Memory B cell (primary cell): ENCODE results near the gene AP5B1.
"Not testable (repeated sequence)": the region's sequence is repeated elsewhere in the genome, so short reads cannot be mapped to it uniquely, and the experiment has no call there.

Source experiments
- ATAC-seq: fragments of 150-1000 bp; cut with Tn5 transposase; 2 replicates; pipeline ENCODE4 v1.10.0; 2021; ENCODE audit warnings: low read depth, mild to moderate bottlenecking, moderate library complexity
- DNase-seq, 2 donors: peaks; one replicate each; pipeline ENCODE4 v3.0.0; 2022; ENCODE audit warnings: low spot score in 2 of 2
- H3K27ac Mint-ChIP-seq: one replicate; pipeline ENCODE4 v1.8.0; 2022; ENCODE audit warnings: mild to moderate bottlenecking, moderate library complexity, mixed read lengths
- H3K27me3 Mint-ChIP-seq: one replicate; pipeline ENCODE4 v1.8.0; 2022; ENCODE audit warnings: mixed read lengths
- H3K36me3 Mint-ChIP-seq: one replicate; pipeline ENCODE4 v1.8.0; 2022; ENCODE audit warnings: mild to moderate bottlenecking, mixed read lengths
- H3K4me1 Mint-ChIP-seq: one replicate; pipeline ENCODE4 v1.8.0; 2022; ENCODE audit warnings: mixed read lengths
- H3K4me3 Mint-ChIP-seq: one replicate; pipeline ENCODE4 v1.8.0; 2022; ENCODE audit warnings: mild to moderate bottlenecking, moderate library complexity, mixed read lengths
- H3K9me3 Mint-ChIP-seq: one replicate; pipeline ENCODE4 v1.8.0; 2022; ENCODE audit warnings: mixed read lengths

The AP5B1 gene

GRCh38 chr11:65771589-65772112 is 9.1 kb downstream of the AP5B1 start:
- no peak for ATAC-seq
- no peak overlapping the region for H3K4me3 Mint-ChIP-seq
- no peak overlapping the region for H3K27ac Mint-ChIP-seq
- no peaks in the 10 kb centered on the region for H3K36me3 Mint-ChIP-seq
- no peaks in the 10 kb centered on the region for H3K27me3 Mint-ChIP-seq
- DNase-seq, result no peak
- peaks cover 9% of the 10 kb centered on the region for H3K4me1 Mint-ChIP-seq
- H3K9me3 Mint-ChIP-seq, result no peaks in the 10 kb centered on the region

GRCh38 chr11:65770951-65771567 is 9.7 kb downstream of the AP5B1 start:
- no peaks in the 10 kb centered on the region for H3K9me3 Mint-ChIP-seq
- DNase-seq (no peak), ATAC-seq (no peak)
- H3K4me3 Mint-ChIP-seq, result no peak overlapping the region
- no peaks in the 10 kb centered on the region for H3K36me3 Mint-ChIP-seq
- no peaks in the 10 kb centered on the region for H3K27me3 Mint-ChIP-seq
- peaks cover 8% of the 10 kb centered on the region for H3K4me1 Mint-ChIP-seq
- H3K27ac Mint-ChIP-seq, result no peak overlapping the region

GRCh38 chr11:65767806-65768205 is 13.0 kb downstream of the AP5B1 start:
- not testable (repeated sequence) for H3K9me3 Mint-ChIP-seq, H3K27ac Mint-ChIP-seq, H3K36me3 Mint-ChIP-seq, DNase-seq, H3K4me1 Mint-ChIP-seq, H3K4me3 Mint-ChIP-seq, ATAC-seq, H3K27me3 Mint-ChIP-seq

GRCh38 chr11:65767406-65767805 is 13.4 kb downstream of the AP5B1 start:
- H3K4me3 Mint-ChIP-seq, result no peak overlapping the region
- H3K4me1 Mint-ChIP-seq, result peaks cover 7% of the 10 kb centered on the region
- ATAC-seq, result no peak
- no peaks in the 10 kb centered on the region for H3K9me3 Mint-ChIP-seq
- H3K27ac Mint-ChIP-seq, result no peak overlapping the region
- no peaks in the 10 kb centered on the region for H3K27me3 Mint-ChIP-seq
- H3K36me3 Mint-ChIP-seq, result no peaks in the 10 kb centered on the region
- no peak for DNase-seq

- no peak for DNase-seq
- H3K27me3 Mint-ChIP-seq, result no peaks in the 10 kb centered on the region
- H3K4me1 Mint-ChIP-seq, result peaks cover 7% of the 10 kb centered on the region
- H3K27ac Mint-ChIP-seq, result no peak overlapping the region
- H3K36me3 Mint-ChIP-seq, result no peaks in the 10 kb centered on the region
- H3K9me3 Mint-ChIP-seq, result no peaks in the 10 kb centered on the region
- no peak overlapping the region for H3K4me3 Mint-ChIP-seq
- no peak for ATAC-seq
Observed at GRCh38 chr11:65766535-65766934, 14.2 kb downstream of the AP5B1 start.

- Mint-ChIP-seq H3K36me3 (no peaks in the 10 kb centered on the region), H3K27ac (no peak overlapping the region)
- no peak for ATAC-seq
Observed at GRCh38 chr11:65764434-65764833, 16.3 kb downstream of the AP5B1 start.

GRCh38 chr11:65762816-65763215 is 18.0 kb downstream of the AP5B1 start:
- H3K36me3 Mint-ChIP-seq, ATAC-seq, H3K27ac Mint-ChIP-seq, H3K27me3 Mint-ChIP-seq, H3K9me3 Mint-ChIP-seq, DNase-seq, H3K4me3 Mint-ChIP-seq, H3K4me1 Mint-ChIP-seq: not testable (repeated sequence)

More at GRCh38 chr11:65764434-65764833, 16.3 kb downstream of the AP5B1 start:
- Mint-ChIP-seq H3K4me3 (no peak overlapping the region), H3K4me1 (peaks cover under 1% of the 10 kb centered on the region), H3K27me3 (peaks cover 2% of the 10 kb centered on the region), H3K9me3 (no peaks in the 10 kb centered on the region)
- no peak for DNase-seq

GRCh38 chr11:65762169-65762568 is 18.6 kb downstream of the AP5B1 start:
- not testable (repeated sequence) for H3K4me1 Mint-ChIP-seq, H3K27me3 Mint-ChIP-seq, H3K4me3 Mint-ChIP-seq, H3K27ac Mint-ChIP-seq, H3K9me3 Mint-ChIP-seq, DNase-seq, H3K36me3 Mint-ChIP-seq, ATAC-seq

GRCh38 chr11:65745049-65745448 is 35.7 kb downstream of the AP5B1 start:
- DNase-seq (no peak), ATAC-seq (no peak)
- Mint-ChIP-seq H3K27me3 (peaks cover 6% of the 10 kb centered on the region), H3K4me1 (peaks cover 11% of the 10 kb centered on the region), H3K27ac (no peak overlapping the region), H3K36me3 (no peaks in the 10 kb centered on the region), H3K9me3 (peaks cover 3% of the 10 kb centered on the region), H3K4me3 (no peak overlapping the region)

- ATAC-seq (no peak), DNase-seq (no peak)
- no peaks in the 10 kb centered on the region for H3K36me3 Mint-ChIP-seq
- H3K4me1 Mint-ChIP-seq, result peaks cover 9% of the 10 kb centered on the region
- no peak overlapping the region for H3K27ac Mint-ChIP-seq
- peaks cover 6% of the 10 kb centered on the region for H3K27me3 Mint-ChIP-seq
- no peak overlapping the region for H3K4me3 Mint-ChIP-seq
- H3K9me3 Mint-ChIP-seq, result peaks cover 3% of the 10 kb centered on the region
Observed at GRCh38 chr11:65744699-65745042, 36.1 kb downstream of the AP5B1 start.

- Mint-ChIP-seq H3K27ac (no peak overlapping the region), H3K9me3 (peaks cover 3% of the 10 kb centered on the region), H3K27me3 (peaks cover 6% of the 10 kb centered on the region), H3K36me3 (no peaks in the 10 kb centered on the region), H3K4me1 (peaks cover 9% of the 10 kb centered on the region), H3K4me3 (no peak overlapping the region)
- DNase-seq (no peak), ATAC-seq (no peak)
Observed at GRCh38 chr11:65744026-65744698, 36.6 kb downstream of the AP5B1 start.

GRCh38 chr11:65743681-65744025 is 37.1 kb downstream of the AP5B1 start:
- ATAC-seq (no peak), DNase-seq (no peak)
- peaks cover 9% of the 10 kb centered on the region for H3K4me1 Mint-ChIP-seq
- H3K36me3 Mint-ChIP-seq, result no peaks in the 10 kb centered on the region
- peaks cover 3% of the 10 kb centered on the region for H3K9me3 Mint-ChIP-seq
- H3K27me3 Mint-ChIP-seq, result peaks cover 6% of the 10 kb centered on the region
- no peak overlapping the region for H3K4me3 Mint-ChIP-seq
- H3K27ac Mint-ChIP-seq, result no peak overlapping the region

GRCh38 chr11:65742353-65742752 is 38.4 kb downstream of the AP5B1 start:
- ATAC-seq, result no peak
- H3K27ac Mint-ChIP-seq, result no peak overlapping the region

GRCh38 chr11:65741185-65741584 is 39.6 kb downstream of the AP5B1 start:
- Mint-ChIP-seq H3K4me1 (peaks cover 9% of the 10 kb centered on the region), H3K4me3 (no peak overlapping the region), H3K27ac (no peak overlapping the region), H3K36me3 (no peaks in the 10 kb centered on the region), H3K27me3 (peaks cover 6% of the 10 kb centered on the region), H3K9me3 (peaks cover 3% of the 10 kb centered on the region)
- no peak for ATAC-seq
- no peak for DNase-seq

More at GRCh38 chr11:65742353-65742752, 38.4 kb downstream of the AP5B1 start:
- H3K4me3 Mint-ChIP-seq, result no peak overlapping the region
- H3K9me3 Mint-ChIP-seq, result no peaks in the 10 kb centered on the region
- no peaks in the 10 kb centered on the region for H3K36me3 Mint-ChIP-seq
- peaks cover 6% of the 10 kb centered on the region for H3K27me3 Mint-ChIP-seq
- H3K4me1 Mint-ChIP-seq, result peaks cover 9% of the 10 kb centered on the region
- DNase-seq, result no peak

- no peak for DNase-seq
- H3K27me3 Mint-ChIP-seq, result peaks cover 6% of the 10 kb centered on the region
- H3K36me3 Mint-ChIP-seq, result no peaks in the 10 kb centered on the region
- H3K9me3 Mint-ChIP-seq, result peaks cover 3% of the 10 kb centered on the region
- peaks cover 2% of the 10 kb centered on the region for H3K4me1 Mint-ChIP-seq
- no peak overlapping the region for H3K4me3 Mint-ChIP-seq
- no peak for ATAC-seq
- H3K27ac Mint-ChIP-seq, result no peak overlapping the region
Observed at GRCh38 chr11:65739022-65739421, 41.8 kb downstream of the AP5B1 start.
